ENCODE measurements around the gene SHROOM3. TPM values are rescaled to one million over a fixed set of nuclear protein-coding genes. Genes with fewer than 3 reads are reported as not detected.

Gene SHROOM3
- polyA plus RNA-seq, 1 experiment, result 9.5 TPM

DNA sequence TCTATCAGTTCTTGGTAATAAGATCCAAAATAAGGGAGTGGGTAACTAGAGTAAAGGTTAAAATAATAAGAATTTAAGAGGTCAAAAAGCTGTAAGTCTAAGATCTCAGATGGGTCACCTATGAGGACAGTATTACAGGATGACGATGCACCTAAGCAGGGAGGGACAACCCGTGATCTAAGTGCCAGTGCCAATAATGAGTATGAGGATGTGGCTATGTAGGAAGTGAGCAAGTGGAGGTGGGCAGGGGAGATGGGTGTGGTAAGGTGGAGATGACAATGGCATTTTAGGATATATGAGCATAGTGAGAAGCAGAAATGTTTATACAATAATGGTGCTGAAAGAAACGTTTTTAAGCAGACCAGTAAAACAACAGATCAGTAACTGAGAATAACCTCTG is 33.4 kb upstream of the SHROOM3 start:
- no peak for DNase-seq (ENCODE audit: low read depth, low spot score)
- no peak for TF ChIP-seq CTCF (IDR thresholded peaks at IDR 0.05; ENCODE audit: low read depth, low read length)
- POLR2A ChIA-PET, result no interaction called here
- Histone ChIP-seq H3K4me3 (ENCODE audit: low read depth, low read length) (no peak overlapping the region), H3K27me3 (ENCODE audit: control insufficient read depth, insufficient read depth, low read length) (peaks cover 26% of the 10 kb centered on the region), H3K9me3 (ENCODE audit: control insufficient read depth, insufficient read depth, low read length) (no peaks in the 10 kb centered on the region), H3K27ac (ENCODE audit: low read depth, low read length) (no peak overlapping the region)
- CTCF ChIA-PET, result interaction anchor here (0.6 kb wide), 1 partner anchor 325 kb away, joined by 3 read pairs; no protein-coding TSS in a partner anchor

DNA sequence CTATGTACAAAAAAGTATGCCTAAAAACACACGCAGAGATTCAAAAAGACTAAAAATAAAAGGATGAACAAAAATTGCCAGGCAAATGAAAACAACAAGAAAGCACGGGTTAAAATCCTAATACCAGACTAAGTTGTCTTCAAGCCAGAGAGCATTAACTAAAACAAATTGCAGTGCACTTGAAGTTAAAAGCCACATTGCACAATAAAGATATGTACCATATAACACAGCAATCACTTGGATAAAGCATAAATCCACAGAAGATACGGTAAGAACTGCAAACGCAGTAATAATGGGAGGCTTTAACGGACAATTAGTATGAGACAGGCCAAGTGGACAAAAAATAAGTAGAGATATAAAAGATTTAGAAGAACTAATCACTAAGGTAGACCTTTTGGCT is 28.9 kb upstream of the SHROOM3 start:
- H3K27ac ChIP-seq (ENCODE audit: low read depth, low read length), result no peak overlapping the region
- ChIA-PET POLR2A (no interaction called here), CTCF (no interaction called here)
- H3K9me3 ChIP-seq (ENCODE audit: control insufficient read depth, insufficient read depth, low read length), result no peaks in the 10 kb centered on the region
- TF ChIP-seq CTCF (IDR thresholded peaks at IDR 0.05; ENCODE audit: low read depth, low read length), result no peak
- DNase-seq (ENCODE audit: low read depth, low spot score), result no peak
- no peak overlapping the region for H3K4me3 ChIP-seq (ENCODE audit: low read depth, low read length)
- H3K27me3 ChIP-seq (ENCODE audit: control insufficient read depth, insufficient read depth, low read length), result peaks cover 29% of the 10 kb centered on the region

- ChIA-PET POLR2A (no interaction called here), CTCF (no interaction called here)
- TF ChIP-seq CTCF (IDR thresholded peaks at IDR 0.05; ENCODE audit: low read depth, low read length), result no peak
- H3K9me3 ChIP-seq (ENCODE audit: control insufficient read depth, insufficient read depth, low read length), result no peaks in the 10 kb centered on the region
- no peak overlapping the region for H3K4me3 ChIP-seq (ENCODE audit: low read depth, low read length)
- DNase-seq (ENCODE audit: low read depth, low spot score), result no peak
- H3K27ac ChIP-seq (ENCODE audit: low read depth, low read length), result no peak overlapping the region
- H3K27me3 ChIP-seq (ENCODE audit: control insufficient read depth, insufficient read depth, low read length), result peaks cover 26% of the 10 kb centered on the region
These were observed 27.4 kb upstream of the SHROOM3 start for GRCh38 chr4:76407440-76408119.

- Histone ChIP-seq H3K27ac (ENCODE audit: low read depth, low read length) (no peak overlapping the region), H3K4me3 (ENCODE audit: low read depth, low read length) (no peak overlapping the region), H3K9me3 (ENCODE audit: control insufficient read depth, insufficient read depth, low read length) (no peaks in the 10 kb centered on the region), H3K27me3 (ENCODE audit: control insufficient read depth, insufficient read depth, low read length) (peaks cover 27% of the 10 kb centered on the region)
- POLR2A ChIA-PET, result no interaction called here
- no peak for DNase-seq (ENCODE audit: low read depth, low spot score)
- TF ChIP-seq CTCF (IDR thresholded peaks at IDR 0.05; ENCODE audit: low read depth, low read length), result no peak
- CTCF ChIA-PET, result no interaction called here
These were observed 24.4 kb upstream of the SHROOM3 start for GRCh38 chr4:76410636-76411035.

GRCh38 chr4:76420188-76420761 is 14.8 kb upstream of the SHROOM3 start:
- CTCF ChIA-PET, result no interaction called here
- no peak for TF ChIP-seq CTCF (IDR thresholded peaks at IDR 0.05; ENCODE audit: low read depth, low read length)
- H3K4me3 ChIP-seq (ENCODE audit: low read depth, low read length), result no peak overlapping the region

More at GRCh38 chr4:76420188-76420761, 14.8 kb upstream of the SHROOM3 start:
- no peak for DNase-seq (ENCODE audit: low read depth, low spot score)
- peaks cover 4% of the 10 kb centered on the region; the same call in 1 of the 2 replicates for H3K9me3 ChIP-seq (ENCODE audit: control insufficient read depth, insufficient read depth, low read length)
- POLR2A ChIA-PET, result no interaction called here
- H3K27me3 ChIP-seq (ENCODE audit: control insufficient read depth, insufficient read depth, low read length), result peaks cover 28% of the 10 kb centered on the region
- H3K27ac ChIP-seq (ENCODE audit: low read depth, low read length), result no peak overlapping the region
